Fibroblast of gingiva (primary cell): Measurements from ENCODE around the gene PCDHGA1.
A peak's percentile ranks its signal among the peaks of the same experiment; 100 is the strongest.

Experiments used
- DNase-seq: peaks from one replicate; pipeline ENCODE4 v3.0.0-alpha.2; 2011; ENCODE audit warnings: low read depth

Gene PCDHGA1

DNA sequence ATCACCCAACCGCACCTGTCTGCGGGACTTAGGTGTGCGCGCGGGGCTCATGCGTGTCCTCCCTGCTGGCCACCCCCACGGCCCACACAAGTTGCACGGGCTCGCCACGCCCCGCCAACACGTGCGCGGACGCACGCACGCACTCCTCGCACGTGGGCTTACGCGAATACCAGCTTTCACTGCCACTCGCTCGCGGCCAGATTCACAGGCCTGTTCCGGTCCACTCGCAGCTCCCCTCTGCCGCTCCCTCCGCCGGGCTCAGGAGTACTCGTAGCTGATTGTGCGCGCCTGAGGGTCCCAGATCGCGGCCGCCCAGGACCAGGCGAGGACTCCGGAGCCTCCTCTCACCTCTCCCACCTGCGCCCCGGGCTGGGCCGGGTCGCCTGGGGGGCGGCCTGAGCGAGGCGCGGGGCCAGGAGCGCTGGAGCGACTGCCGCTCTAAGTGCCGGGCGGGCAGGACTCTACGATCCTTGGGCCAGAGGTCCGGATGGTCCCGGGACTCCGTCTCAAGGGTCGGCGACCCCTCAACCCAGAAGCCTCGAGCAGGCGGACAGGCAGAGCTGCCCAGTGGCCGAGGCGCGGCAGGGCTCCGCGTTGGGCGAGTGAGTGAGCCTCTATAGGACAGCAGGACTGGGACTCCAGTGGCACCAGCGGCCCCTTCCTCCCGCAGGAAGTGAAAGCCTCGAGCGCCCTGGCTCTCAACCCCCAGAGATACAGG lies 162.0 kb downstream of the PCDHGA1 start:
- no peak for DNase-seq

DNA sequence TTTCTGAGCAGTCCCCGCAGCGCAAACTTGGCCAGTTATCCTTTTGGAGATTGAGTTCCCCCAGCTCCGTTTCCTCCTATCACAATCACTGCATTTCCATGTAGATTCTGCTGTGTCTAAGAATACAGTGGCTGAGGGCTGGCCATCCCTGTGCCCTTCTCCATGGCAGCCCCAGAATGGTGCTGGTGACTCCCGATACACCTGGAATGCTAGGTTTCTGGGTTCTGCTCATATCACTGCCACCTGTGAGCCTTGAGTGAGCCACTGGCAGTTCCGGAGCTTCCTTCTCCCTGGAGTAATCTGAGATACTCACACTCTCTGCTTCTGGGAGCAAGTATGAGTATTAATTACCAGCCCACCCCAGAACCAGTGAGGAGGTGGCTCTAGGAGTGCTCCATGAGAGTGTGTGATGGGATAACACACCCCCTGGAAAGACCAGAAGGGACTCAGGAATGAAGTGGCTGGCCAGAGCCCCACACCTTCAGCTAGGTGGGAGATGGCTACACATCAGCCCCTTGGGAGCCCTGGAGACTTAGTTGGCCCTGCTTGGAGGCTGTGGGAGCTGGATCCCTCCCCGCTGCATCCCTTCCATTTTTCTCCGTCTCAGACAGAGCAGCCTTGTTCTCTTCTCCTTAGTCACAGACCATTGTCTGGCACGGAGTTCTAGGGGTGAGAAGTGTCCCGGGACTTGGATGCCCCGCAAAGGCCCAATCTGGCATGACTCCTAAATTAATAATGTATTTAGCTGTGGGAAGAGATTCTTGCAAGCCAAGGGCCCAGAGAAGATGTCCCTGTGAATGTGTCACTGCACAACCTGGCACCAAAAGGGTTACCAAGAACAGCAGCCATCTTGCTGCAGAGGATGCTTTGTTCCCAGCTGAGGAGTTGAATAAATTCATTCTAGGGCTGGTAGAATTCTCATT lies 163.4 kb downstream of the PCDHGA1 start:
- peak; percentile 30 for DNase-seq

DNA sequence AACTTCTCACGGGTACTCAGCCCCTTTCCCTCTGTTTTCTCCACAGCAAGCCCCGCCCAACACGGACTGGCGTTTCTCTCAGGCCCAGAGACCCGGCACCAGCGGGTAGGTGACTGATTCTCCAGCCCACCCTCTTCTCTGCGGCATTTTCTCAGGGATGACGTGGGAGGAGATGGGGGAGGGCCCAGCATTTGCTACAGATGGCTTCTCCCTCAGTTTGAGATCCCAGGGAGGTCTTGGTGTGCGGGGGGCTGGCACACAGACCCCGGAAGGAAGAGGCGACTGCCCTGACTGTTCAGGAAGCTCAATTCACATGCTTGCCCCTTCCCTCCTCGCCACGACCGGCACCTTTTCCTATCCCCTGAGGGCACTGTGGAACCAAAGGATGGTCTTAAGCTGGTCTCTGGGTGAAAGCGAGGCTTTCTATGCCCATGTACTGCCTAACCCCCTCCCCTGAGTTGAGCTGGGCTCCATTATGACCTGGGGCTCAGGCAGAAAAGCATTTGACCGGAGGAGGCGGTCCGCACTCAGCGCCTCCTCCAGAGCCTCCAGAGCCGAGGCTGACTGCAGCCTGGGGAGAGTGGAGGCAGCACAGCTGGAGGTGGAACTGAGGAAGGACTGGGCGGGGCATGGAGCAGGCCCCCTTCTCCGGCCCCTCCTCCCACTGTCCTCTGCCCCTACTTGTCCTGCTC lies 164.6 kb downstream of the PCDHGA1 start:
- no peak for DNase-seq

DNA sequence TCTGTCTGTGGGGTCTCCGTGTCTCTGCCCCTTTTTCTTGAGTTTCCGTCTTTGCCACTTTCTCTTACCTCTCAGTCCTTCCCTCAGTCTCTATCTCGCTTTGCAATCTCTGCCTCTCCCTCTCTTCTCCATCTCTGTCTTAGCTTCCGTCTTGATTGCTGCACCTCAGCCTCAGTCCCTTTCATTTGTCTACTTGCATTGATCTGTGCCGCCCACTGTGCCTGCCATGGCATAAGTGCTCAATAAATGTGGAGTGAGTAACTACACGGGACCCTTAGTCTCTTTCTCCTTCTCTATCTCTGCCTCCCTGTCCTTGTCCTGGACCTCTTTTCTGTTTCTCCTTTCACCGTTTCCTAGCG lies 165.1 kb downstream of the PCDHGA1 start:
- DNase-seq: no peak

DNA sequence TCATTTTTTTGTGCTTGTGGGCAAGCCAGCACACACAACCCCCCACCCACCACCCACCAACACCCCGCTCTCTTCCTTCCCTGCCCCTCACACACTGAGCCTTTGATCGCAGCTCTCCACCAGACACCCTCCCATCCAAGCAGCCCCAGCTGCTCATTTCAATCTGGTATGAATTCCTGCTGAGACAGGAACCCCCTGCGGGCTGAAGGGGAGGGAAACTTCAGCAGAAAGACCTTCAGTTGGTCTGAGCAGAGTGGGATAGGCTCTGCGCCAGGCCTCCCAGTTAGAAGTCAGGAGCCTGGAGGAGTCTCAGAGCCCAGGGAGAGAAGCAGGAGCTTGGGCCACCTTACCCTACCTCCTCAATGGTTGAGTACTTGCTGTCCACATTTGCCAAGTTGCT lies 165.7 kb downstream of the PCDHGA1 start:
- no peak for DNase-seq

DNA sequence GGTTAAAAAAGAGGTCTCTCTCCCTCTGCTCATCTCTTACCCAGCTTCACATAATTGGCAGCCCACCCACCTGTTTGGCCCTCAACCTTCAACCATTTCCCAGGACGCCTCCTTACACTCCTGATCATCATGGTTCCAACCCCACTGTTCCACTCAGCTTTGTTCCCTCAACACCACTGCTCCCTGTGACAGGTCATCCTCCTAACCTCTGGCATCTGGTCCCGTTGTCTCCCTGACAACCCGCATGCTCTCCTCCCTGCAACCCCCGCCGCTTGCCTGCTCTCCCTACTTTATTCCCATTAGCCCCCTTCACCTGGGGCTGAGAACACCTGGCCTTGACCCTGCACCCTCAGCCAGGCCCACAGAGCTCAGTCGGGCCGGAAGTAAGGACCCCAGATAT lies 171.4 kb downstream of the PCDHGA1 start:
- no peak for DNase-seq

DNA sequence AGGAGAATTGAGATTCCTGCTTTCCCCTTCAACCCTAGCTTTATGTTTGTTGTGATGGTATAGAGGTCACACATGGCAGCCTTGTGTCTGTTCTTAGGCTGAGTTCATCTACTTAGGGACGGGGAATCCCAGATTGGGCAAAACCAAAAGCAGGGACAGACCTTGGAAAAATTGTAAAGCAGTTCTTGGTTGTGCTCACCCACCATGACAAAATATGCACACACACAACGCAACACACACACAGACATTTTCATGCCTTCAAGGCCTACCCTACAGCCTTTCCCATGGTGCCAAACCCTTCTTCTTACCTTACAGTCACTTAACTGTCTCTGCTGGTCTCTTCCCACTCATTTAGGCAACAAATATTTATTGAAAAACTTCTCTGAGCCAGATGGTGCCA lies 173.4 kb downstream of the PCDHGA1 start:
- no peak for DNase-seq

DNA sequence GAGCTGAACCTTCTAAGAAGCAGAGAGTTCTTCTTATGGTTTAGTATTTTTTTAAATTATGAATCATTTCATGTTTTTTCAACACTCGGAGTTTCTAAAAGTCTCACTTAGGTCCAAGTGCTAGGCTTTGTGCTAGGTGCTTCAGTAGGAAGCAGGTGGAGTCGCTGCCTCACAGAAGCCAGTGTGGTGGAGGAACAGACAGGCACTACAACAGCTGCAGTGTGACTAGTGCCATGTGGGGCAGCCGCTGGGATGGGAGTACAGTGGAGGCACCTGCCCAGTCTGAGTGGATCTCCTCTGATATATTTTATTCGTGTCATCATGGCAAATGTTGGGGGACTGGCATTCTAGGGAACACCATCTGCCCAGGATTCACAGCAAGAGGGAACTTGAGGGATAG lies 173.9 kb downstream of the PCDHGA1 start:
- no peak for DNase-seq

DNA sequence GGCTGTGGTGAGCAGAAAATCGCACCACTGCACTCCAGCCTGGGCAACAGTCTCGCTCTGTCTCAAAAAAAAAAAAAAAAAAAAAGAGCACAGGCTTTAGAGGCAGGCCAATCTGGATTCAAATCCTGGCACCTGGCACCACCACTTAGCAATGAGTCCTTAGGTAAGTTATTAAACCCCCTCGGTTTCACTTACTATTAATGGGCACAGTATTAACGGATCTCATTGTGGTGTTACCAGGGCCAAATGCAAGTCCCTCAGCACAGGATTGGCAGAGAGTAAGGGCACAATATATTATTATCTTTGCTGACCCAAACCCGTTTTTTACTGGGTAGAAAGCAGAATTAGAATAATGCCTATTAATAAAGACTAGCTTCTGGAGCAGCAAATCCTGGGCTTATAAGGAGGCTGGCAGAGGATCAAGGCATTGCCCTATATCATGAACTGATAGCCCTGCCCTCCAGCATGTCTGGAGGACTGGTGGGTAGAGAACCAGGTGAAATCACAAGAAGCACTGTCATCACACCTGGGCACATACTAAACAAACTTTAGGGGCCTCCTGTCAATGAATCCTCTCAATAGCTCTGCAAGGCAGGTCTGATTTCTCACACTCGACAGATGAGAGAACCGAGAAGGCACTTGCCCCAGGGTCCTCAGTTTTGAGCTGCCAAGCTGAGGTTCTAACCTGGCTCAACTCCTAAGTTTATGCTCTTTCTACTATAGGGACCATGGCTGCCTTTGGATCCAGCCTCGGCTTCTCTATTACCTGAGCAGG lies 176.3 kb downstream of the PCDHGA1 start:
- no peak for DNase-seq

DNA sequence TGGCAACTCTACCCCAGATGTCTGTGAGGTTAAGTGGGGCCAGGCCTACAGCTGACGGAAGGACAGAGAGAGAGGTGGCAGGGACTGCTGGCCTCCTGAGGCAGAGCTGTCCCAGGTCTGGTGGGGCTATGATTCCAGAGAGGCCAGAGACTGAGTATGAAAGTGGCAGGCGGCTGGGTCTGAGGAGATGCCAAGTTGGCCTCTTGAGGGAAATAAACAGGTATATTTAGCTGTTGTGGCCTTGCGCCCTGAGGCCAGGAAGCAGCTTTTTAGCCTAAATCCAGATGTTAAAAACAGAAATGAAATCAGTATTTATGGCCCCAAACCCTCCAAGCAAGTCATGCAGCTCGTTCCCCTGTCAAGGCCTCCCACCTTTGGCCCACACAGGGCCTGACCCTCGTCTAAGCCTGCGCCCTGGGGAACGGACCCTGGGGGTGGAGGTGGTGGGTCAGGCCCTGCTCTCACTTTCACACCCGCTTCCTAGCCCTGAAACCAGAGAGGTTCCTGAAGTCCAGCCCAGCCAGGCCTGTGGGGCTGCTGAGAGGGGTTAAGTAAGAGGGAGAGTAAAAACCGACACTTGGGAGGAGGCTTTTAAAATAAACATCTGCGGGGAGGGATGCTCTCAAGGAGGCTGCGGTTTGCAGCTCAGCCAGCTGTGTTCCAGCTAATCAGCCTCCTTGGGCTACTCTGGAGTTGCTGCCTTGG lies 177.2 kb downstream of the PCDHGA1 start:
- DNase-seq: peak; percentile 93

DNA sequence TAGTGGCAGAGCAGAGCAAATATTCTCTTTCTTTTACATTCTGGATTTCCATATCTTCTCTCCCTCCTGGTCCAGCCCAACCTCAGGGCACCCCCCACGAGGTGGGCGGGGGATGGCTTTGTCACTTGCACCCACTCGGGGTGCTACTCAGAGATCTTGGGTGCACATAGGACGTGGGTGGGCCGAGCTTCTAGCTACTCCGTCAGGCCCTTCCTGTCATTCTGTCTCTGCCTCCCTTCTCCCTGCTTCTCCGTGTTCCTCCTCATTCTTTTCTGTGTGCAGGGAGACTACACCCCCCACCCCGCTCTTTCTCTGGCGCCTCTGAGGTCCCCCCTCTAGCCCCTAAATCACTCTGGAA lies 178.1 kb downstream of the PCDHGA1 start:
- peak; percentile 27 for DNase-seq

DNA sequence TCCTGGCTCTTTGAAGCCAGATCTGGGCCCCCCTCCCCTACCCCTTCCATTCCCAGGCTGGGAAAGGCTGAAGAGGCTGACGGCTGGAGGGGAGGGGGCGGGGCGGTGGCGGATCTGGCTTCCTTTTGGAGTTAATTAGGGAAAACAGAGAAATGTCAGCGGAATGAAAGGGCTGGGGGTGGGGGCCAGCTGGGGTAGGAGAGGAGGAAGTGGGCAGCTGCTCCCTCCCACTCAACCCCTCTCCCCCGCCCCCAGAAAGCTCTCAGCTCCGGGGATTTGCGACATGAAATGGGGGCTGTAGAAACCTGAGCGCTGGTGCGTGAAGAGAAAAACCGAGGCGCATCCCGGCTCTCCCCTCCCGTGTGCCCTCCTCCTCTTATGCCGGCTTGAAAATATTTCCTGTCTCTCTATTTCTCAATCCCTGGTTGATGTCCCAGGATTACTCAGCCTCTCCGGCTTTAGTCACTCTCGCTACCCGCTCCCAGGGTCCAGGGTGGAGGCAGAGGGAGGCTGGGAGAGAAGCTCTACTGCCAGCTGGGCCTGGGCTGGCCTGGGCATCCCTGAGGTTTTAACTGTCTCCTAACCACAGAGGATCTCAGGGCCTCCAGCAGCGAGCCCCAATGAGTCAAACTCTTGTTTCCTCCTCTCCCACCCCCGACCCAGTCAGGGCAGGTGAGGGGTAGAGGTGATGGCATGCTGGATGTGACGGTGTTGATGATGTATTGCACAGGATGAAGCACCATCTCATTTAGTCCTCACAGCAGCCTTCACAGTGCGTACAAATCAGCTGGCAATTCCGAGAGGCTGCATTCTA lies 178.7 kb downstream of the PCDHGA1 start:
- DNase-seq: peak; percentile 96

DNA sequence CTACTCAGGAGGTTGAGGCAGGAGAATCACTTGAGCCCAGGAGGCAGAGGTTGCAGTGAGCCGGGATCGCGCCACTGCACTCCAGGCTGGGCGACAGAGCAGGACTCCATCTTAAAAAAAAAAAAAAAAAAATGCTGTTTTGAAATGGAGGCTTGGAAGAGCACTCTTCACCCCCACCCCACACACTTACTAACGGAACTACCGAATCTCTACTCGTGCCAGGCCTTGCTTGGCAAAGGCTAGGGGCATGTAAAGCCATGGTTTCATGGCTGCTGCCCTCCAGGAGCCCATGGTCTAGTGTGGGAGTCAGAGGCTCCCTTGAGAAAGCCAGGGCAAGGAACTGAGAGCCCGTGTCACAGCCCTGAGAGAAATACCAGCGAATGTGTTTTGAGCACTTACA lies 179.8 kb downstream of the PCDHGA1 start:
- no peak for DNase-seq

DNA sequence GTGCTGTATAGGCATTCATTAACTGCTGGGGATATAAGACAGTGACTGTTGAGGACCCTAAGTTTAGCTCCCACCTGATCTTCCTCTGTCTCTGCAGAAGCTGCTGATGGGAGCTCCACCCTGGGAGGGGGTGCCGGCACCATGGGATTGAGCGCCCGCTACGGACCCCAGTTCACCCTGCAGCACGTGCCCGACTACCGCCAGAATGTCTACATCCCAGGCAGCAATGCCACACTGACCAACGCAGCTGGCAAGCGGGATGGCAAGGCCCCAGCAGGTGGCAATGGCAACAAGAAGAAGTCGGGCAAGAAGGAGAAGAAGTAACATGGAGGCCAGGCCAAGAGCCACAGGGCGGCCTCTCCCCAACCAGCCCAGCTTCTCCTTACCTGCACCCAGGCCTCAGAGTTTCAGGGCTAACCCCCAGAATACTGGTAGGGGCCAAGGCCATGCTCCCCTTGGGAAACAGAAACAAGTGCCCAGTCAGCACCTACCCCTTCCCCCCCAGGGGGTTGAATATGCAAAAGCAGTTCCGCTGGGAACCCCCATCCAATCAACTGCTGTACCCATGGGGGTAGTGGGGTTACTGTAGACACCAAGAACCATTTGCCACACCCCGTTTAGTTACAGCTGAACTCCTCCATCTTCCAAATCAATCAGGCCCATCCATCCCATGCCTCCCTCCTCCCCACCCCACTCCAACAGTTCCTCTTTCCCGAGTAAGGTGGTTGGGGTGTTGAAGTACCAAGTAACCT lies 180.7 kb downstream of the PCDHGA1 start:
- DNase-seq: no peak

DNA sequence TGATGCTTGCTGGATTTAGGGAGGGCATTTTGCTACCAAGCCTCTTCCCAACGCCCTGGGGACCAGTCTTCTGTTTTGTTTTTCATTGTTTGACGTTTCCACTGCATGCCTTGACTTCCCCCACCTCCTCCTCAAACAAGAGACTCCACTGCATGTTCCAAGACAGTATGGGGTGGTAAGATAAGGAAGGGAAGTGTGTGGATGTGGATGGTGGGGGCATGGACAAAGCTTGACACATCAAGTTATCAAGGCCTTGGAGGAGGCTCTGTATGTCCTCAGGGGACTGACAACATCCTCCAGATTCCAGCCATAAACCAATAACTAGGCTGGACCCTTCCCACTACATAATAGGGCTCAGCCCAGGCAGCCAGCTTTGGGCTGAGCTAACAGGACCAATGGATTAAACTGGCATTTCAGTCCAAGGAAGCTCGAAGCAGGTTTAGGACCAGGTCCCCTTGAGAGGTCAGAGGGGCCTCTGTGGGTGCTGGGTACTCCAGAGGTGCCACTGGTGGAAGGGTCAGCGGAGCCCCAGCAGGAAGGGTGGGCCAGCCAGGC lies 181.5 kb downstream of the PCDHGA1 start:
- DNase-seq: no peak

DNA sequence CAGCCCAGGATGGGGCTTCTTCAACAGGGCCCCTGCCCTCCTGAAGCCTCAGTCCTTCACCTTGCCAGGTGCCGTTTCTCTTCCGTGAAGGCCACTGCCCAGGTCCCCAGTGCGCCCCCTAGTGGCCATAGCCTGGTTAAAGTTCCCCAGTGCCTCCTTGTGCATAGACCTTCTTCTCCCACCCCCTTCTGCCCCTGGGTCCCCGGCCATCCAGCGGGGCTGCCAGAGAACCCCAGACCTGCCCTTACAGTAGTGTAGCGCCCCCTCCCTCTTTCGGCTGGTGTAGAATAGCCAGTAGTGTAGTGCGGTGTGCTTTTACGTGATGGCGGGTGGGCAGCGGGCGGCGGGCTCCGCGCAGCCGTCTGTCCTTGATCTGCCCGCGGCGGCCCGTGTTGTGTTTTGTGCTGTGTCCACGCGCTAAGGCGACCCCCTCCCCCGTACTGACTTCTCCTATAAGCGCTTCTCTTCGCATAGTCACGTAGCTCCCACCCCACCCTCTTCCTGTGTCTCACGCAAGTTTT lies 182.1 kb downstream of the PCDHGA1 start:
- DNase-seq: peak; percentile 51

DNA sequence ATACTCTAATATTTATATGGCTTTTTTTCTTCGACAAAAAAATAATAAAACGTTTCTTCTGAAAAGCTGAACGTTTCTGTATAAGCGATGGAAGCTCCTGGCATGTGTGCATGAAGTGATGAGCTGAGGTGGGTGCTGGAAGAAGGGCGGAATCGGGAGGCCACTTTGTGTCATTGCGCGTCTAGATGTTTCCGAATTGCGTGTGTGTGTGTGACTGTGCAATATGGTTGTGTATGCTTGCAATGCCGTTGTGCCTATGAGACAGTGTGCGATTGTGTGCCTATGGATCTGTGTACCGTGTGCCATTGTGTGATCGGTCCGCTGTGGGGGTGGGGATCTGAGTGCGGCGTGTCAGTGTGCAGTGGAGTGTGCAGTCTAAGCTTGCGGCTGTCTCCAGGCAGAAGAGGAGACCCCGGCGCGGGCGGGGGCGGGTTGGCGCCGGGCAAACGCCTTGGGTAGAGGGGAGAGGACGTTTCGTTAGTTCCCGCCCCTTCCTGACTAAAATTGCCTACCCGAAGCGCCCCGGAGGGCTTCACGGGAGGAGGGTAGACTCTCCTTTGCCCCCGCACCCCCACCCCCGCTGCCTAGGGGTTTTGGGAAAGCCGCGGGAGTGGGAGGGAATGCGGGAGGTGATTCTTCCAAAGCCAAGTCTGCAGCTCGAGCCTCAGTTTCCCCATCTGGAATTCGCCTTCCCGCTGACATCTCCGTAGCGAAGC lies 182.8 kb downstream of the PCDHGA1 start:
- DNase-seq: peak; percentile 52

DNA sequence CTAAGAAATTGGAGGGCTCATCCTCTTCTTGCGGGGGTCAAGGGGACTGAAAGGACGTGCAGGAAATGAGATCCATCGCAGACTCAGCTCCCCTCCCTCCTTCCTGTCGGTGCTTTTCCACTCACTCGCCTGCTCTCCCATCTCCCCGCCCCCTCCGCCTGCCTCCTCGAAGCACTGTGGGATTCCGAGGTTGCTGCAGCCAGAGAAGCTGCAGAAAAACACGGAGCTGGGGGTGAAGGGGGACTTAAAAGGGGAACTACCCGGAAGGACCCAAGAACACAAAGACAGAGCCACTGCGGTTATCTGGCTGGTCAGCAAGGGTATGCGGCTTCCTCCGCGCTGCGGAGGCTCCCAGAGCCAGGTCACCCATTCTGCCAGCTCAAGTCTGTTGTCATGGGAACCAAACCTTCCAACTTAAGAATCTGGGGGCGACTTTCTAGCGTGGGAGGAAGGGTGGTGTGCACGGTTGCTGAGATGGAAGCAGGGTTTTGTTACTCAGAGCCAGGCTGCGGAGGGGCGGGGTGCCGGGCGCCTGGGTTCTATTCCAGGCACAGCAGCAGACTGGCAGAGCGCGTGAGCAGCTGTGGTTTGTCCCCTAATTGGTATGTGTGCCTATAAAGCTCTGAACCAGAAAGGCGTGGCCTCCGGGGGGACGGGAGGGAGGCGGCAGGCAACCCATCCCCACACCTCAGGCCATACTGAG lies 183.5 kb downstream of the PCDHGA1 start:
- peak; percentile 82 for DNase-seq
